ENCODE measurements around the gene GCSAM.

DNA sequence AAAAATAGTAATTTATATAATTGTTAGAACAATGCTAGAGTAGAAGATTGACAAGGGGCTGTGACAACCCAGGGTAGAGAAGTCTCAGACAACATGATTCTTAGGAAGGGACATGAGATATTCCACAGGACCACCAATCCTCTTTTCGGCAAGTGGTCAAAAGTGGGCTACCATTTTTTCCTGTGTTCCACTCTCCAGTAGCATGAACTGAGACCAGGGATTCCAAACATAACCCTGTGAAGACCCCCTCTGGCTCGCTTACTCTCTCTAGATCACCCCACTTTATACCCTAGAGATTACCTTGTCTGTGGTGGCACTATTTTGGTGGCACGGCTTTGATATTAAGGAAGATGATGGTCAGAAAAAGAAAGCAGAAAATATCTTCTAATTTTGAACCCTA, 960 bp downstream of the GCSAM start:
- TF ChIP-seq, protein P1, sequence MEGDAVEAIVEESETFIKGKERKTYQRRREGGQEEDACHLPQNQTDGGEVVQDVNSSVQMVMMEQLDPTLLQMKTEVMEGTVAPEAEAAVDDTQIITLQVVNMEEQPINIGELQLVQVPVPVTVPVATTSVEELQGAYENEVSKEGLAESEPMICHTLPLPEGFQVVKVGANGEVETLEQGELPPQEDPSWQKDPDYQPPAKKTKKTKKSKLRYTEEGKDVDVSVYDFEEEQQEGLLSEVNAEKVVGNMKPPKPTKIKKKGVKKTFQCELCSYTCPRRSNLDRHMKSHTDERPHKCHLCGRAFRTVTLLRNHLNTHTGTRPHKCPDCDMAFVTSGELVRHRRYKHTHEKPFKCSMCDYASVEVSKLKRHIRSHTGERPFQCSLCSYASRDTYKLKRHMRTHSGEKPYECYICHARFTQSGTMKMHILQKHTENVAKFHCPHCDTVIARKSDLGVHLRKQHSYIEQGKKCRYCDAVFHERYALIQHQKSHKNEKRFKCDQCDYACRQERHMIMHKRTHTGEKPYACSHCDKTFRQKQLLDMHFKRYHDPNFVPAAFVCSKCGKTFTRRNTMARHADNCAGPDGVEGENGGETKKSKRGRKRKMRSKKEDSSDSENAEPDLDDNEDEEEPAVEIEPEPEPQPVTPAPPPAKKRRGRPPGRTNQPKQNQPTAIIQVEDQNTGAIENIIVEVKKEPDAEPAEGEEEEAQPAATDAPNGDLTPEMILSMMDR (IDR thresholded peaks at IDR 0.05) = no peak
- TF ChIP-seq, protein P2, sequence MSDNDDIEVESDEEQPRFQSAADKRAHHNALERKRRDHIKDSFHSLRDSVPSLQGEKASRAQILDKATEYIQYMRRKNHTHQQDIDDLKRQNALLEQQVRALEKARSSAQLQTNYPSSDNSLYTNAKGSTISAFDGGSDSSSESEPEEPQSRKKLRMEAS (IDR thresholded peaks at IDR 0.05; ENCODE audit: low read depth) = no peak
- no peak for TF ChIP-seq YY1 (IDR thresholded peaks at IDR 0.05; ENCODE audit: low read depth)
- no peak for TF ChIP-seq JUND (IDR thresholded peaks at IDR 0.05)
- no peak for TF ChIP-seq GABPA (IDR thresholded peaks at IDR 0.05; ENCODE audit: low read depth)
- TF ChIP-seq ELF1 (IDR thresholded peaks at IDR 0.05) = no peak
- no peak for TF ChIP-seq POLR2AphosphoS5 (IDR thresholded peaks at IDR 0.05; ENCODE audit: low read depth, low read length)
- TF ChIP-seq FOXM1 (IDR thresholded peaks at IDR 0.05; ENCODE audit: low read depth) = no peak
- TF ChIP-seq, protein P3, sequence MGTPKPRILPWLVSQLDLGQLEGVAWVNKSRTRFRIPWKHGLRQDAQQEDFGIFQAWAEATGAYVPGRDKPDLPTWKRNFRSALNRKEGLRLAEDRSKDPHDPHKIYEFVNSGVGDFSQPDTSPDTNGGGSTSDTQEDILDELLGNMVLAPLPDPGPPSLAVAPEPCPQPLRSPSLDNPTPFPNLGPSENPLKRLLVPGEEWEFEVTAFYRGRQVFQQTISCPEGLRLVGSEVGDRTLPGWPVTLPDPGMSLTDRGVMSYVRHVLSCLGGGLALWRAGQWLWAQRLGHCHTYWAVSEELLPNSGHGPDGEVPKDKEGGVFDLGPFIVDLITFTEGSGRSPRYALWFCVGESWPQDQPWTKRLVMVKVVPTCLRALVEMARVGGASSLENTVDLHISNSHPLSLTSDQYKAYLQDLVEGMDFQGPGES (IDR thresholded peaks at IDR 0.05; ENCODE audit: low read depth, low read length) = no peak
- TF ChIP-seq EP300 (IDR thresholded peaks at IDR 0.05; ENCODE audit: borderline replicate concordance in 1 of 2, low read depth in 1 of 2, low read length in 1 of 2) = no peak
- TF ChIP-seq, protein P4, sequence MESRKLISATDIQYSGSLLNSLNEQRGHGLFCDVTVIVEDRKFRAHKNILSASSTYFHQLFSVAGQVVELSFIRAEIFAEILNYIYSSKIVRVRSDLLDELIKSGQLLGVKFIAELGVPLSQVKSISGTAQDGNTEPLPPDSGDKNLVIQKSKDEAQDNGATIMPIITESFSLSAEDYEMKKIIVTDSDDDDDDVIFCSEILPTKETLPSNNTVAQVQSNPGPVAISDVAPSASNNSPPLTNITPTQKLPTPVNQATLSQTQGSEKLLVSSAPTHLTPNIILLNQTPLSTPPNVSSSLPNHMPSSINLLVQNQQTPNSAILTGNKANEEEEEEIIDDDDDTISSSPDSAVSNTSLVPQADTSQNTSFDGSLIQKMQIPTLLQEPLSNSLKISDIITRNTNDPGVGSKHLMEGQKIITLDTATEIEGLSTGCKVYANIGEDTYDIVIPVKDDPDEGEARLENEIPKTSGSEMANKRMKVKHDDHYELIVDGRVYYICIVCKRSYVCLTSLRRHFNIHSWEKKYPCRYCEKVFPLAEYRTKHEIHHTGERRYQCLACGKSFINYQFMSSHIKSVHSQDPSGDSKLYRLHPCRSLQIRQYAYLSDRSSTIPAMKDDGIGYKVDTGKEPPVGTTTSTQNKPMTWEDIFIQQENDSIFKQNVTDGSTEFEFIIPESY (IDR thresholded peaks at IDR 0.05; ENCODE audit: borderline replicate concordance, low read depth) = no peak
- no peak for TF ChIP-seq EZH2phosphoT487 (IDR thresholded peaks at IDR 0.05; ENCODE audit: borderline replicate concordance, low read depth)

Measured in SK-N-SH (cell line).